COR-L47 (cell line): ENCODE results near the gene PEX5L.
"Not testable (repeated sequence)": the region's sequence is repeated elsewhere in the genome, so short reads cannot be mapped to it uniquely, and the experiment has no call there.

Source experiments
- DNase-seq: peaks from one replicate; lab custom pipeline; 2025; lab: John Stamatoyannopoulos, UW

The PEX5L gene

GRCh38 chr3:180036671-180037455, at the start of gene PEX5L:
PEX5L (minus strand) TSS chr3:180036937; CDS start chr3:180036599, 338 bp downstream.
- DNase-seq = peak; percentile 90

GRCh38 chr3:180085122-180085710, 48.5 kb upstream of the PEX5L start:
- peak; percentile 35 for DNase-seq

GRCh38 chr3:180082699-180083098, 46.0 kb upstream of the PEX5L start:
- no peak for DNase-seq

GRCh38 chr3:180078592-180078991, 41.9 kb upstream of the PEX5L start:
- no peak for DNase-seq

GRCh38 chr3:180073561-180073960, 36.8 kb upstream of the PEX5L start:
- no peak for DNase-seq

GRCh38 chr3:180072786-180073185, 36.0 kb upstream of the PEX5L start:
- no peak for DNase-seq

- DNase-seq = no peak
These were observed 34.2 kb upstream of the PEX5L start for GRCh38 chr3:180070925-180071324.

- no peak for DNase-seq
These were observed 31.3 kb upstream of the PEX5L start for GRCh38 chr3:180068023-180068422.

- DNase-seq = no peak
These were observed 29.9 kb upstream of the PEX5L start for GRCh38 chr3:180066598-180066997.

- no peak for DNase-seq
These were observed 27.0 kb upstream of the PEX5L start for GRCh38 chr3:180063783-180064182.

GRCh38 chr3:180062771-180063170, 26.0 kb upstream of the PEX5L start:
- DNase-seq = no peak

- DNase-seq = no peak
These were observed 22.6 kb upstream of the PEX5L start for GRCh38 chr3:180059356-180059755.

GRCh38 chr3:180058238-180058637, 21.5 kb upstream of the PEX5L start:
- no peak for DNase-seq

- DNase-seq = not testable (repeated sequence)
These were observed 18.9 kb upstream of the PEX5L start for GRCh38 chr3:180055656-180056055.

- no peak for DNase-seq
These were observed 12.7 kb upstream of the PEX5L start for GRCh38 chr3:180049391-180049790.

GRCh38 chr3:180048840-180049239, 12.1 kb upstream of the PEX5L start:
- DNase-seq = no peak

- no peak for DNase-seq
These were observed 11.4 kb upstream of the PEX5L start for GRCh38 chr3:180048103-180048502.

GRCh38 chr3:180040966-180041365, 4.2 kb upstream of the PEX5L start:
- DNase-seq = no peak

- DNase-seq = no peak
These were observed 556 bp downstream of the PEX5L start for GRCh38 chr3:180036092-180036670.

- DNase-seq = no peak
These were observed 9.7 kb downstream of the PEX5L start for GRCh38 chr3:180026997-180027396.

GRCh38 chr3:180018543-180018942, 18.2 kb downstream of the PEX5L start:
- DNase-seq = peak; percentile 19

GRCh38 chr3:180017846-180018245, 18.9 kb downstream of the PEX5L start:
- no peak for DNase-seq

- no peak for DNase-seq
These were observed 24.8 kb downstream of the PEX5L start for GRCh38 chr3:180011927-180012326.
